ENCODE measurements around the gene IFI27L1.
"Not testable (repeated sequence)": the region's sequence is repeated elsewhere in the genome, so short reads cannot be mapped to it uniquely, and the experiment has no call there.

The IFI27L1 gene

GRCh38 chr14:94048691-94049624 lies 32.2 kb upstream of the IFI27L1 start:
- DNase-seq (ENCODE audit: low spot score): no peak

DNA sequence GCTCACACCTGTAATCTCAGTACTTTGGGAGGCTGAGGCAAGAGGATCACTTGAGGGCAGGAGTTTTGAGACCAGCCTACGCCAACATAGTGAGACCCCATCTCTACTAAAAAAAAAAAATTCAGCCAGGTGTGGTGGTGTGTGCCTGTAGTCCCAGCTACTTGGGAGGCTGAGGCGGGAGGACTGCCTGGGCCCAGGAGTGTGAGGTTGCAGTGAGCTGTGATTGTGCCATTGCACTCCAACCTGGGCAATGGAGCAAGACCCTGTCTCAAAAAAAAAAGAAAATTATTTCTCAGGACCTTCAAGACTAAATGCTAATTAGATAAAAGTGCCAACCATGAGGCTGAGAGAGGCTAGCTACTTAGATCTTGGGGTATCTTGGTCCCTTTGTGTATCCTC lies 31.5 kb upstream of the IFI27L1 start:
- no peak for DNase-seq (ENCODE audit: low spot score)

GRCh38 chr14:94050231-94050880 lies 30.8 kb upstream of the IFI27L1 start:
- no peak for DNase-seq (ENCODE audit: low spot score)

DNA sequence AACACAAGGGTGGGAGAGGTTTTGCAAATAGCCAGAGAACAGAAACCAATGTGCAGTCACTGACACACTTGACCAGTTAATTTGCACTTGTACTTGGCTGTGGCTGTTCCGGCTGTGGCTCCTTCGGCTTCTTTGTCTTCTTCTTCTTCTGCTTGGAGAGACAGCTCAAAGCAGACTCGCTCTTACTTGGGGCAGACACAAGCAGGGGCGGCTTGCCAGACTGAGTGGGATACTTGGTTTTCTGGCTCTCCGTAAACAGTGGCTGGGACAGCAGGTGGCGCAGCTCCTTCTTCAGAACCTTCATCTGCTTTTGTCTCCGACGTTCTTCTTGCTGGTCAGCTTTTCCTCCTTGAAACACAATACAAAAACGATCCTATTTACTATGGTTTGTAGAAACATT lies 30.0 kb upstream of the IFI27L1 start:
- no peak for DNase-seq (ENCODE audit: low spot score)

- no peak for DNase-seq (ENCODE audit: low spot score)
These were observed 29.3 kb upstream of the IFI27L1 start for GRCh38 chr14:94051779-94052178.

- DNase-seq (ENCODE audit: low spot score): no peak
These were observed 28.9 kb upstream of the IFI27L1 start for GRCh38 chr14:94052199-94052598.

- no peak for DNase-seq (ENCODE audit: low spot score)
These were observed 28.4 kb upstream of the IFI27L1 start for GRCh38 chr14:94052662-94053061.

GRCh38 chr14:94054401-94054800 lies 26.7 kb upstream of the IFI27L1 start:
- no peak for DNase-seq (ENCODE audit: low spot score)

DNA sequence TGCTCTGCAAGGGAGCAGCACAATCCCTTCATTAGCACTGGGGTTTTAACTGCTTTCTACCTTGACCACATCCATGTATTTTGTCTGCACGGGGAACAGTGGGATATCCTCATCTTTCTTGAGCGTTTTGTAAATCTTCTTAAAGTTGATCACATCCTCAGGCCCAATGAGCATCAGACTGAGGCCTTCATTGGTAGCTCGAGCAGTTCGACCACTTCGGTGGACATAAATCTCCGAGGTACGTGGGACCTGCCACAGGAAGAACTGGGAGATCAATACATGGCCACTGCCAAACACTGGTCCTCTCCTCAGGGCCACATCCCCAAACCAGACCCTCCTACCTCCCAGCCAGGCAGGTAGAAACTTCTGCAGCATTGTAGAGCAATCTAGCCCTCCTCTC lies 26.2 kb upstream of the IFI27L1 start:
- DNase-seq (ENCODE audit: low spot score): no peak

DNA sequence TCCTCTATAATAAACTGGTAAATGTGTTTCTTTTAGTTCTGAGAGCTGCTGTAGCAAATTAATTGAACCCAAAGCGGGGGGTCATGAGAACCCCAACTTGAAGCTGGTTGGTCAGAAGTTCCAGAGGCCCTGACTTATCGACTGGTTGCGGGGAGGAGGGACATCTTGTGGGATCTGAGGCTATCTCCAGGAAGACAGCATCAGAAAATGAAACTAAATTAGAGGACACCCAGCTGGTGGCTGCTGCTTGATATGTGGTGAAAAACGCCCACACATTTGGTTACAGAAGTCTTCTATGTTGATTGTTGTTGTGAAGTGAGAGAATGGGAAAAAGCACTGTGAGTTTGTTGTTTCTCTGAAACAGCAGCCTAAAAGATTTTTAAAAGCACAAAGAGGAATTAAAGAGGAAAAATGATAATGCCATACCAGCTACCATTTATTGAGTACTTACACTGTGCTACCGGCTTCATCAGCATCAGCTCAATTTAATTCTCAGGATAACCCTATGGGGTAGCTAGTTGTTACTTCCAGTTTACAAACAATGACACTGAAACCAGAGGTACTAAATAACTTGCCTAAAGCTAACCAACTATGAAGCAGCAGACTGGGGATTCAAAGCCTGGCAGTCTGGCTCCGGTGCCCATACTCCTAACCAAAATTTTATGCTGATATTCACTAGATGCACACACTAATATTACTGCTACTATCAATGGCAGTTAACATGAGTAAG lies 24.4 kb upstream of the IFI27L1 start:
- DNase-seq (ENCODE audit: low spot score): peak; percentile 19

GRCh38 chr14:94058128-94058673 lies 22.9 kb upstream of the IFI27L1 start:
- no peak for DNase-seq (ENCODE audit: low spot score)

- no peak for DNase-seq (ENCODE audit: low spot score)
These were observed 22.4 kb upstream of the IFI27L1 start for GRCh38 chr14:94058674-94059138.

DNA sequence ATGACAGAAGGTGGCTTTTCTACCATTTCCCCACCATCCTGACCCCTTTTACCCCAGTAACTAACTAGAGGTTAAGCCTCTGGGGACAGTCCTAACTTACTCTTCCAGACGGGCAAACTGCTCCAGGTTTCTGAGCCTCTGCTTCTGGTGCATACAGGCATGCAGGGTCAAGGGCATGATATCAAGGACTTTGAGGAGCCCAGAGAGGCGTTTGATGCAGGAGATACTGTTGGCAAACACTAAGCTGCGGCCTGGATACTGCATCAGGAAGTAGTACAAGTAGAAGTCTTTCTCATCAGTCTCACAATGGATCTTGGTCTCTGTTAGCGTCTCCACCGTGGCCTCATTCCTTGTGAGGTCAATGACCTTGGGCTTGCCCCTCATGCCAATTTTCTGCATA lies 21.1 kb upstream of the IFI27L1 start:
- no peak for DNase-seq (ENCODE audit: low spot score)

- no peak for DNase-seq (ENCODE audit: low spot score)
These were observed 18.7 kb upstream of the IFI27L1 start for GRCh38 chr14:94062344-94062940.

DNA sequence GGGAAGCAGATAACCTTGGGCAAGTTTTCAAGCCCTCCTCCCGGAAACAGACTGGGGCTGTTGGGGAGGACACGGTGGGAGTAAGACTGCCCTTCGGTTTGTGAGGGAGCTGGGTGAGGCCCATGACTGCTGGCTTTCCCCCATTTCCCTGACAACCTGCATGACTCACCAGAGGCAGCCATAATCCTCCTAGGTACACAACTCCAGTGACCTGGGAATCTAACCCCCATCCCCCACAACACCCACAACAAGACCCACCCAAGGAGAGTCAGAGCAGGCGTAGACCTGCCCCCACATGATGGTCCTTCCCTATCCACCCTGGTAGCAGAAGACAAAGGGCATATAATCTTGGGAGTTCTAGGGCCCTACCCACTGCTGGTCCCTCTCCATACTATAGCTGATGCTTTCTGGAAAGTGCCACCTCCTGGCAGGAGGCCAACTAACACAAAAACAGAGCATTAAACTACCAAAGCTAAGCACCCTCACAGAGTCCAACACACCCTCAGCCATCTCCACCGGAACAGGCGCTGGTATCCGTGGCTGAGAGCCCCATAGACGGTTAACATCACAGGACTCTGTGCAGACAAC lies 14.9 kb upstream of the IFI27L1 start:
- DNase-seq (ENCODE audit: low spot score): no peak

DNA sequence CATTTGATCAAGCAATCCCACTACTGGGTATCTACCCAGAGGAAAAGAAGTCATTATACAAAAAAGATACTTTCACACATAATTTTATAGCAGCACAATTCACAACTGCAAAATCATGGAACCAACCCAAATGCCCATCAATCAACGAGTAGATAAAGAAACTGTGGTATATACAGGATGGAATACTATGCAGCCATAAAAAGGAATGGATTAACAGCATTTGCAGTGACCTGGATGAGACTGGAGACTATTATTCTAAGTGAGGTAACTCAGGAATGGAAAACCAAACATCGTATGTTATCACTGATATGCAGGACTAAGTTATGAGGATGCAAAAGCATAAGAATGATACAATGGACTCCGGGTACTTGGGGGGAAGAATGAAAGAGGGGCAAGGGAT lies 9.0 kb upstream of the IFI27L1 start:
- DNase-seq (ENCODE audit: low spot score): not testable (repeated sequence)

GRCh38 chr14:94074534-94074933 lies 6.6 kb upstream of the IFI27L1 start:
- no peak for DNase-seq (ENCODE audit: low spot score)

DNA sequence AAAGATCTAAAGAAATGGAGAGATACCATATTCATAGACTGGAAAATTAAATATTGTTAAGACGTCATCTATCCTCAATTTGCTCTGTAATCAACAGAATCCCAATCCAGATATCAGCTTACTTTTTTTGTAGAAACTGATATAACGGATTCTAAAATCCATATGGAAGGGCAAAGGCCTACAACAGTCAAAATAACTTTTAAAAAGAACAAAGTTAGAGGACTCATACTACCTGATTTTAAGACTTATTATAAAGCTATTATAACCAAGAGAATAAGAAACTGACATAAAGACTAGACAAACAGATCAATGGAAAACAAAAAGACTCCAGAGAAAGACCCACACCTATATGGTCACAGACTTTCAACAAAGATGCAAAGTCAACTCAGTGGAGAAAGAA lies 6.1 kb upstream of the IFI27L1 start:
- DNase-seq (ENCODE audit: low spot score): no peak

DNA sequence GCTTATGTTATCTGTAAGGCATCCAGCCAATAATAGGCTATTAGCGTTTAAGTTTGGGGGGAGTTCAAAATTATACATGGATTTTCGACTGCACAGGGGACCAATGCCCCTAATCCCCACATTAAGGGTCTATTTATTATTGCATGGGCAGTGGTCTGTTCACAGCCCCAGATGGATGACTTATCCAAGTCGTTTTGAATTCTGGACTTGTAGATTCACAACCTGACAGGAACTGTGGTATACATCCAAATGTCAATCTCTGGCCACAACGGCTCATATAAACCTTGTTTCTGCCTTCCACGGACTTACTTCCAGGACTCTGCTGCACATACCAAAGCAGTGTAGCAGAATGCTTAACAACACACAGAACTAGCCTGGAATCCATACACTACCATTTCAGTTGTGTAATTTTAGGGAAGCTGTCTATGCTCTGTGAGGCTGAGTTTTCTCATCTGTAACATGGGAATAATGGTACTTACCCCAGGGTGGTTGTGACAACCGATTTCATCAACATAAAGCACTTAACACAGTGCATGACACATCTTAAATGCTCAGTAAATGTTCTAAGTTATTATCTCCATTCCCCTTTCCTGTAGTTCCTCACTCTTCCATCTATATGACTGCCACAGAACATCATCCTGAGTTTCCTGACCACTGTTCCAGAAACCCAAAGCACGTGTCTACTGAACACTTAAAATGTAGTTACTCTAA lies 3.8 kb upstream of the IFI27L1 start:
- DNase-seq (ENCODE audit: low spot score): no peak

- no peak for DNase-seq (ENCODE audit: low spot score)
These were observed 3.3 kb upstream of the IFI27L1 start for GRCh38 chr14:94077823-94078222.
